Hematopoietic multipotent progenitor cell (in vitro differentiated cells): ENCODE results near the gene TARM1. TPM values are rescaled to one million over a fixed set of nuclear protein-coding genes. Genes with fewer than 3 reads are reported as not detected.
A peak's percentile ranks its signal among the peaks of the same experiment; 100 is the strongest.

Experiments
- DNase-seq, 3 donors: peaks; one replicate each; pipeline ENCODE4 v3.0.0-alpha.2; 2011 to 2015; ENCODE audit warnings: low read depth in 2 of 3, low spot score in 2 of 3
- small RNA-seq: library from RNA; depleted of rRNA; stranded (forward); fragments of <200 nt; gene quantifications from one replicate; pipeline ENCODE3, GENCODE V24; 2012
- total RNA-seq: library from RNA; depleted of rRNA; stranded (reverse); fragments of >200 nt; gene quantifications from one replicate; pipeline ENCODE4 v1.2.3, GENCODE V29; 2012

The TARM1 gene
- total RNA-seq, 1 donor, result not detected

- DNase-seq, result no peak
Observed at GRCh38 chr19:54035215-54036178, 45.7 kb downstream of the TARM1 start.

DNA sequence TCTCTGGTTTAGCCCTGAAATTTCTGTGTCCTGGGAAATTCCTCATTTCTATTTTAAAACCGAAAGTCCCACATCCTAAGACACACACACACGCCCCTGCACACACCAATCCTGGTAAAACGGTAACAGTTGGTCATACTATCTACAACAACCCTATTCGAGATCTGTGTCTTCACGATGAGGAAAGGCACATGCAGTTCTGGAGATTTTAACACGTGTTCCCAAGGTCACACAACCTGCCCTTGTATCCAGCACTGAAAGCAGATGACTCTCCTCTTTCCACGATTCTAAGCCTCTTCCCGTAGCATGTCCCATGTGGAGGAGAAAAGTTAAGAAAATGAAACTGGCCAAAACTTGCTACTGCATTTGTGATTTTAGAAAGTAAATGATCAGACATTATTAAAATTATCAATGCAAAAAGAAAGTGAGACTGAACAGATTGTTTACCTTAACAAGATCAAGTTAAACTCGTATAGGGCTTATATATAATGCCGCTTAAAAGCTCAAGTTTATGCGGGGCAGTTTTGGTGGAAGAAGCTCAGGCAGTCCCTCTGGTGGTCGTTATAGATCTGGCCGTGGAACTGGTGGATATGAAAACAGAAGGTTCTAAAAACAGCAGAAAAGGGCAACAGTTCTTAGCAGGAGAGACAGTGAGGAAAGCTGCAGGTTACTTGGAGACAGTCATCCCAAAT is 50.1 kb downstream of the TARM1 start:
- peak in 2 of 3 donors; percentile 38 to 59 for DNase-seq

DNA sequence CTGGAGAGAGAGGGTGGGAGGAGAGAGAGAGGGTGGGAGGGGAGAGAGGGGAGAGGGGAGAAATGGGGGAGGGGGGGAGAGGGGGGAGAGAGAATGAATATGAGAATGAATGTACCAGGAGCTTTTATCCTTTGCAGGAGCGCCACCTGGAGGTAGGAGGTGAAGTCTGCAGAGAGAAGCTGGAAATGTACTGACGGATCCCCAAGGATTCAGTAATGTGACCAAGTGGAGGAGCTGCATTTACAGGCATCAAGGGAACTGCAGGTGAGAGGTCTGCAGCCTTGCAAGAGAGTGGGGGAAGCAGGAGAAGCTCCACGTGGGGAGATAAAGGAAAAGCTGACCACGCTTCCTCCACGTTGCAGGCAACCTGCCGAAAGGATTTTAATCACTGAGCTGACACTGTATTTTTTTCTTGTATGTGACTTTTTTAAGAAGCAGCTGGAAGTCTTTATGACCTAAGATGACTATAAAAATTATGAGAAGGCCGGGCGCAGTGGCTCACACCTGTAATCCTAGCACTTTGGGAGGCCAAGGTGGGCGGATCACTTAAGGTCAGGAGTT is 51.2 kb downstream of the TARM1 start:
- DNase-seq, result peak; percentile 26 to 77 (median 66)

- DNase-seq, result peak in 1 of 3 donors; percentile 13
Observed at GRCh38 chr19:54029301-54029700, 51.9 kb downstream of the TARM1 start.

DNA sequence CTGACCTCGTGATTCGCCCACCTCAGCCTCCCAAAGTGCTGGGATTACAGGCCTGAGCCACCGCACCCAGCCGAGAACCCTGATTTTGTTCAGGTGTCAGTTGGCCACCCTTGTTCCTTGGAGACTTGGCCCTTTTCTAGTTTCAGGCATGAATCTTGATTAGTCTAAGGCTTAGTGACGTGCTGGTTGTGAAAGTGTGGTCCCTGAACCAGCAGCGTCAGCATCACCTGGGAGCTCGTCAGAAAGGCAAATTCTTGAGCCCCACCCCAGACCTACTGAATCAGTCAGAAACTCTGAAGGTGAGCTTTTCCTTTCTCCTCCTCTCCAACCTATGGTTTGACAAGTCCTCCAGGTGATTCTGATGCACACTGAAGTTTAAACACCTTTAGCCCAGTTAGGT is 54.5 kb downstream of the TARM1 start:
- no peak for DNase-seq

DNA sequence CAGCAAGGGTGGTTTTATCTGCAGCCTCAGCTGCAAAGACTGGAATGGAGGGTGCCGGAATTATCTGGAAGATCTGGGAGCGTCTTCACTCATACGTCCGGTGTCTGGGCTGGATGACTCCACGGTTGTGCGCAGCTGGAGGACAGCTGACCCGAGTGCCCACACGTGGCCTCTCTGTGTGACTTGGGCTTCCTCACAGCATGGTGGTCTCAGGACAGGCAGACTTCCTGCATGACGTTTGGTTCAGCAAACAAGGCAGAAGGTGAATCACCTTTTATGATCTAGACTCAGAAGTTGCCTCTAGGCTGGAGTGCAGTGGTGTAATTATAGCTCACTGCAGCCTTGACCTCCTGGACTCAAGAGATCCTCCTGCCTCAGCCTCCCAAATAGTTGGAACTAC is 56.5 kb downstream of the TARM1 start:
- DNase-seq, result no peak

DNA sequence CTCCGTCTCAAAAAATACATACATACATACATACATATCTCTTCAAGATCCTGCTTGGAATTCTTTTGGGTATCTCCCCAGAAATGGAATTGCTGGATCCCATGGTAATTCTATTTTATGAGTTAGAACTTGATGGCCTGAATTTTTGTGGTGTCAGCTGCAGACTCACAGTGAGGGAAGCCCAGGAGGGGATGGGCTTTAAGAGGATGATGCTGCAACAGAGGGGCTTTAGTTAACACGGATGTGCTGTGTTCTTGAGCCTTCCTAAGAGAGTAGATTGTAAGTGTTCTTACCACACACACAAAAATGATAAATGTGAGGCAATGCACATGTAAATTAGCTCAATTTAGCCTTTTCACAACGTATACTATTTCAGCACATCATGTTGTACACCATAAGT is 58.0 kb downstream of the TARM1 start:
- no peak for DNase-seq

DNA sequence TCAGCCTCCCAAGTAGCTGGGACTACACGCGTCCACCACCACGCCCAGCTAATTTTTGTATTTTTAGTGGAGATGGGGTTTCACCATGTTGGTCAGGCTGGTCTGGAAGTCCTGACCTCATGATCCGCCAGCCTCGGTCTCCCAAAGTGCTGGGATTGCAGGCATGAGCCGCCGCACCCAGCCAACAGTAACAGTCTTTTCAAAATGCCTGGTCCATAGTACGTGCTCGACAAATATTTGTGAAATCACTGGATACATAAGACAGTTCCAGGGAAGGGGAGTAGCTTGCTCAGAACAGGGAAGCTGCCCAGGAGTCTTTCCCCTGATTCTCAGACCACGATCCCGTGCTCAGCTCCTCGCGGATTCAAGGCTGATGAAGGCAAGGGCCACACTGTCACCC is 59.2 kb downstream of the TARM1 start:
- no peak for DNase-seq

DNA sequence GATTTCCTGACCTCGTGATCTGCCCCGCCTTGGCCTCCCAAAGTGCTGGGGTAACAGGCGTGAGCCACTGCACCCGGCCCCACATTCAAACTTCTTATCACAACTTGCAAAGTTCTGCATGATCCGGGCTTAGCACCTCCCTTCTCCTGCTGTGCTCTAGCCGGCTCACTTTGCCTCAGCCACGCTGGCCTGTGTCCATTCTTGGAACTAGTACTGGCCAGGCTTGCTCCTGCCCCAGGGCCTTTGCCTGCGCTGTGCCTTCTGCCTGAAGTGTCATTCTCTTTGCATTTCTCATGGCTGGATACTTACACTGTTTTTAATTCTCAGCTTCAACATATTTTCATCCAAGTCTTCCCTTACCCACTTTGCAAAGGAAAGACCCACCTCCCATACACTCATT is 59.8 kb downstream of the TARM1 start:
- DNase-seq, result no peak

Small RNA genes lying within 50 kb of the gene (small RNA-seq; reads per million reads assigned to genes)
- gene AC012314.20, result not detected

Other genes with a start within 250 kb of the TARM1 start
- 146 TPM for gene MYADM, start 213.5 kb downstream of the TARM1 start, total RNA-seq
- under 0.01 TPM for gene PRKCG, start 199.2 kb downstream of the TARM1 start, total RNA-seq
- gene CACNG7, start 172.1 kb downstream of the TARM1 start, total RNA-seq, result not detected
- gene CACNG8, start 118.4 kb downstream of the TARM1 start, total RNA-seq, result under 0.01 TPM
- 0.27 TPM for gene CACNG6, start 89.7 kb downstream of the TARM1 start, total RNA-seq
- 2.2 TPM for gene VSTM1, start 17.5 kb downstream of the TARM1 start, total RNA-seq
- 0.54 TPM for gene OSCAR, start 19.4 kb upstream of the TARM1 start, total RNA-seq
- gene NDUFA3, start 21.5 kb upstream of the TARM1 start, total RNA-seq, result 18.9 TPM
- gene TFPT, start 34.3 kb upstream of the TARM1 start, total RNA-seq, result 14.3 TPM
- 77.0 TPM for gene PRPF31, start 34.4 kb upstream of the TARM1 start, total RNA-seq
- gene CNOT3, start 56.4 kb upstream of the TARM1 start, total RNA-seq, result 20.2 TPM
- 4.8 TPM for gene LENG1, start 78.4 kb upstream of the TARM1 start, total RNA-seq
- under 0.01 TPM for gene TMC4, start 91.8 kb upstream of the TARM1 start, total RNA-seq
- 270 TPM for gene MBOAT7, start 108.2 kb upstream of the TARM1 start, total RNA-seq
- 80.0 TPM for gene TSEN34, start 109.9 kb upstream of the TARM1 start, total RNA-seq
- 4,994 TPM for gene RPS9, start 119.5 kb upstream of the TARM1 start, total RNA-seq
- gene LILRB3, start 141.6 kb upstream of the TARM1 start, total RNA-seq, result 1.1 TPM
- 0.27 TPM for gene LILRA6, start 161.4 kb upstream of the TARM1 start, total RNA-seq
- under 0.01 TPM for gene LILRB5, start 175.9 kb upstream of the TARM1 start, total RNA-seq
- 3.8 TPM for gene LILRB2, start 199.7 kb upstream of the TARM1 start, total RNA-seq
- gene LILRA5, start 231.8 kb upstream of the TARM1 start, total RNA-seq, result 3.8 TPM